ENCODE results near the gene FZD4.
"Not testable (repeated sequence)": the region's sequence is repeated elsewhere in the genome, so short reads cannot be mapped to it uniquely, and the experiment has no call there.

The FZD4 gene

GRCh38 chr11:86955361-86956120 lies at the start of gene FZD4:
Gene FZD4, minus strand, starts transcription at chr11:86955395. Its CDS starts 310 bp downstream, at chr11:86955085.
- peak; percentile 94 for DNase-seq

- DNase-seq, result not testable (repeated sequence)
Observed at GRCh38 chr11:87004281-87004680, 49.1 kb upstream of the FZD4 start.

DNA sequence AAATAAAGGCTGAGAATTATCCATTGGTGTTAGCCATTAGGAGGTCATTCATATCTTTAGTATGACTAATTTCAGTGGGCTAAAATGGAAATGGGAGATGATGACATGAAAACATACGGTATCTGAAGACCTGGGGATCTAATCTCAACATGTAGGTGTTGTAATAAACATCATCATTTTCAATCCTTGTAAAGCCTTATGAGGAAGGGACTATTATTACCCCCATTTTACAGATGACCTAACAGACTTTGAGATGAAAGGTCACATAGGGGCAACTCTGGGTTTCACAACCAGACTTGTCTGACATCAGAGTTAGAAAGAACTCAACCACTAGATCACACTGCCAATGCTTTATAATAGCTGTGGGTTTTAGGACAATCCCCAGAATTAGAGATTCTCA lies 47.7 kb upstream of the FZD4 start:
- no peak for DNase-seq

GRCh38 chr11:86999859-87000753 lies 44.9 kb upstream of the FZD4 start:
- peak; percentile 61 for DNase-seq

DNA sequence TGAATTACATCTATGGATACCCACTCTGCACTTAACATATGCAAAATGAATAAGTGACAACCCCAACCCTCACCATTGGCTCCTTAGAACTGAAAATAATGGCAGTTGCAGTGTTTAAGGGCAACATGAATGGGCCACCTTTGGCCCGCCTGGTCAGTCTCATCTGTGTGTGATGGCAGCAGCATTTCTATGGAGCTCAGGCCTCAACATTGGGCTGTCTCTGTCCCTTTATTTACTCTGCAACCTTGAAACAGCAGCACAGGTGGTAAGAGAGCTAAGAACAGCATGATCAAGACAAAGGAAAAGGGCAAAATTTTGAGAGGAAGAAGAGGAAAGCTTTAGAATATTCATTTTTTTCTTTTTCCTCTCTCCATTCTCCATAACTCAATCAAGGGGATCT lies 44.2 kb upstream of the FZD4 start:
- DNase-seq, result no peak

DNA sequence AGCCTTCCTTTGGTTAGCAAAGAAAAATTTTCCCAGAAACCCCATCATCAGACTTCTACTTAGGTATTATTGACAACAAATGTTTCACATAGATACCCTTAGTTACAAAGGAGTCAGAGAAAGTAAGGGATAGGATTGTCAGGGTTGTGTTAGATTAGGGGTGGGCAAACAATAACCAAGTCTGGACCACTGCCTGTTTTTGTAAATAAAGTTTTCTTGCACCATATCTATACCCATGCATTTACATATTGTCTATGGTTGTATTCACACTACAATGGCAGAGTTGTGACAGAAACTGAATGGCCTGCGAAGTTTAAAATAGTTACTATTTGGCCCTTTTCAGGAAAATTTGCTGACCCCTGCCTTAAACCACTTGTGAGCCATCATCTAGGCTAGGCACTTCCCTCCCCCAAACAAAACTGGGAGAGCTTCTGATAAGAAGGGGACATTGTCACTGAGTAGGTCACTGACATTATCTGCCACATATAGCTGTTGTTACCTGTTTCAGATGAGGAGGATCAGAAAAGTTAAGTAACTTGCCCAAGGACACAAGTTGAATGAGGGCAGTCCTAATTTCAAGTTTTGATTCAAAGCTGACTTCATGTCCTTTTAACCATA lies 41.9 kb upstream of the FZD4 start:
- no peak for DNase-seq

DNA sequence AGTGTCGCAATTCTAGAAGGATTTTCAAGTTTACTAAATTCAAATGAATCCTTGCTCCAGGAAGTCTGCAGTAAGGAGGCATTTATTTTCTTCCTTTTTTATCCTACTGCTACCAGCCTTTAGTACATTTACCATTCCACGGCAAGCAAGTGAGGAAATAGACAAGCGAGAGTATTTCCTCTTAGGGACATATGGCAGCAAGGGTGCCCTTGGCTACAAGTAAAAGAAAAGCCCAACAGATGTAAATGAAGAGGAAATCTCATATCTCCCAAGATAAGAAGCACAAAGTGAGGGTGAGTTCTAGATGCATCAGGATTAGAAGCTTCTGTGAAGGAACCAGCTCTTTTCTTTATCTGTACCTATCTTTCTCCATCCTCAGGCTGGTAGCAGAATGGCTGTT lies 37.8 kb upstream of the FZD4 start:
- DNase-seq, result no peak

GRCh38 chr11:86992340-86992739 lies 37.1 kb upstream of the FZD4 start:
- DNase-seq, result not testable (repeated sequence)

DNA sequence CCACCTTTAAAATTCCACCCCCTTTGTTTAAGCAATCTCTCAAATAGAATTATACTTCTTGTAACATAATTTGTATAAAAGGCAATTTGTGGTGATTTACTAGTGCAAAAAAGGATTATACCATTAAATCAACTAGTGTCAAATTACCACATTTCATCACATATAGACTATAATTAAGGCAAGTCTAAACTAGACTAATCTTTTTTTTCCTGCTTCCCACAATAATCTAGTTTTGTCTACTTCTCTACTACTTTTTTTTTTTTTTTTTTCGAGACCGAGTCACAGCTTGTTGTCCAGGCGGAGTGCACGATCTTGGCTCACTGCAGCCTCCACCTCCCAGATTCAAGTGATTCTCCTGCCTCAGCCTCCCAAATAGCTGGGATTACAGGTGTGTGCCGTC lies 36.1 kb upstream of the FZD4 start:
- DNase-seq, result no peak

GRCh38 chr11:86990515-86990914 lies 35.3 kb upstream of the FZD4 start:
- no peak for DNase-seq

GRCh38 chr11:86990031-86990430 lies 34.8 kb upstream of the FZD4 start:
- DNase-seq, result no peak

DNA sequence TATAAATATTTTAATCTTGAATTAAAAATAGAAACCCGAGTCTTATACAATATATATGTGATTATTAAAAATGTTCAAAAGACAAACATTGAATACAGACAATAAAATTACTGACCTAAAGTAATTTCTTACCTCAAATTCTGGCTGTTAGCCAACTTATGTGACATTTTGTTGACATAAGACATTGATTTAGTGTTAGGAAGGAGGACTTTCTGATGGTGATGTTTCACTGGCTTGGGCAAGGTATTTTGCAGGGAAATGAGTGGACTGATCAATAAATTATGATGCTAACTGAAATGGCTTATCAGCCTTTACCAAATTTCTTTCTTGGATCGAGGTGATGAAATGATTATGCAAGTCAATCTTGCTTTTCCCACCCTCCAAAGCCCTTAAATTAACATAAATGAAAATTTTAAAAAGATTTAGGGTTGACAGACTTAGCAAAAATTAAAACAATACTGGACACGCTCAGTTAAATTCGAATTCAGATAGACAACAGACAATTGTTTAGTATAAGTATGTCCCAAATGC lies 33.2 kb upstream of the FZD4 start:
- no peak for DNase-seq

- DNase-seq, result no peak
Observed at GRCh38 chr11:86987679-86988078, 32.5 kb upstream of the FZD4 start.

DNA sequence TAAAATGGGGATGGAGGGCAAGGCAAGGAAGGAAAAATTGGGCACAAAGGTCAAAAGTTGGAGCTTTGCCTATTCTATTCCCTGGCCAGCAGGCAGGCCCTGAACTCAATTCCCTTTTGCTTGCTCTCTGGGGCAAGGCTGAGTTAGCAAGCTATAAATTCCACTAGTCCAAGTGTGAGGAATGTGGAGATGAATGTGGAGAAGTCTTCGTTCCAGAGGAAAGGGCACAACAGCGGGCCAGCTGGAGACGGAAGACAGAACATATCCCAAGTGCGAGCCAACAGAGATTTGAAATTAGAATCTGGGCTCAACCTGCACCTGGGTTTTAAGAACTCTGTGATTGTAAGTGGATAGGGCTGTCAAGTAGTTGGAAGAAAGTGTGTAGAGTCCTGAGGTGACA lies 29.5 kb upstream of the FZD4 start:
- DNase-seq, result no peak

- DNase-seq, result no peak
Observed at GRCh38 chr11:86983021-86983488, 27.9 kb upstream of the FZD4 start.

DNA sequence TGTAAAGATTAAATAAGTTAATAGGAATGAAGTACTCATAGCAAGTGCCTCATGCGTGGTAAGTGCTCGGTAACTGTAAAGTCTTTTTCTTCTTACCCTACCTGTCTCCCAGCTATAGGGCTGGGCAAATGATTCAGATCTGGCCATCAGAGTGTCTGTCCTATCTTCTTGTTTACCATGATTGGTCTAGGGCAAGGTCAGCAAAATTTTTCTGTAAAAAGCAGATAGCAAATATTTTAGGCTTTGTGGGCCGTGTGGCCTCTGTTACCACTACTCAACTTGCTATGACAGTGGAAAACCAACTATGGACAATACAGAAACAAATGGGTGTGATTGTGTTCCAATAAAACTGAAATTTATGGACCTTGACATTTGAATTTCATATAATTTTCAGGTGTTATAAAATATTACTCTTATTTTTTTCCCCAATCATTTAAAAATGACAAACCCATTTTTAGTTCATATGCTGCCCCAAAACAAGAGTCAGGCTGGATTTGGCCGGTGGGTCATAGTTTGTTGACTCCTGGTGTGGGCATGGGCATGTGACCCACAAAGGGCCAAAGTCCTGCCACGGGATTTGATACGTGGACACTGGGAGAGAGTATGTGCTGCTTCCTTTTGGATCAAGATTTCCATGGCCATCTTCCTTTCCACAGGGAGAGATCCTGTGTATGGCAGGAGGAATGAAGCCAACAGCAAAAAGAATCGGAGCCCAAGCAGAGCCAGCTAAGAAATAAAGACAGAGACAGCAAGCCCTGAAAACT lies 26.8 kb upstream of the FZD4 start:
- no peak for DNase-seq

GRCh38 chr11:86980086-86980796 lies 25.0 kb upstream of the FZD4 start:
- no peak for DNase-seq

DNA sequence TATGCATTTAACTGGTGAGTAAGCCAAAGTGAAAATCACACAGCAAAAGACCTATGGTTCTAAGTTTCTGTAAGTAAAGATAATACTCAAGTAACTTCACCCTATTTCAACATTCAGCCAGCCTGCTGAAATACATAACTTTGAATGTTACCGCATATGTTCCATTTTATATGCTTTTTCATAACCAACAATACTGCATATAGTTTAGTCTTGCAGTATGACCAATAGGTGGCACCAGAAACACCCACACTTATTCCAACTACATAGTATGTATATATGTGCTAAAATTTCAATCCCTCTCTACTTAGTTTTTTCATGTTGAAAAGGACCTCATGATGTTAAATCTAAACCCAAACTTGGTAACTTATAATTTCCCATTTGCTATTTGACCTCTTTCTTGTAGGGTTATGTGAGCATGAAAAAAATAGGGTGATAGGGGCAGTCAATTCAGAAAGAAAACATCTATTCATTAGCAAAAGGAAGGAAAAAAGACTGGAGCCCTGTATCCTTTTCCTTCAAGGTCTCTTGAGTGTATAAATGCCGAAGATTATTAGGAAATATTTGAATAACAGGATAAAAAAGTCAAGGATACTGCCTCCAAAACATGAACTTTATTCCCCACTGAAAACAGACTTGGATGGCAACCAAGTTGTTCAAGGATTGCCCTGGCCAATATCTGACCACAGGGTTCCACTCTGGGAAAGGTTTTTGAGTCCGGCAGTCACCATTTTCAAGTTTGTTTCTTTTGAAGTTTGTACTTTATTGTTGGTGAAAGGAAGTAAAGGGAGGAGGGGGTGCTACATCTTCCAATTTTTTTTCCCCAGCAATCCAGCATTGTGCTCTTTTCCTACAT lies 23.8 kb upstream of the FZD4 start:
- peak; percentile 75 for DNase-seq

- DNase-seq, result peak; percentile 24
Observed at GRCh38 chr11:86978247-86978646, 23.1 kb upstream of the FZD4 start.

- DNase-seq, result no peak
Observed at GRCh38 chr11:86977441-86978050, 22.4 kb upstream of the FZD4 start.

All from hematopoietic multipotent progenitor cell treated with erythropoietin and hydrocortisone succinate and interleukin-3 and kit ligand, for 4 days (in vitro differentiated cells).